A549 (cell line): ENCODE data around the gene PARD6G. TPM values are rescaled to one million over a fixed set of nuclear protein-coding genes. Genes with fewer than 3 reads are reported as not detected.
A peak's percentile ranks its signal among the peaks of the same experiment; 100 is the strongest.

Experiments used
- ATAC-seq, 2 experiments: fragments of 200-7000 bp in 1 of 2; fragments of >200 bp in 1 of 2; cut with Nextera tagmentation in 1 of 2; cut with Tn5 transposase in 1 of 2; 3 replicates each; pipeline versions ENCODE4 v1.8.0 to v1.9.1; 2018 to 2020; ENCODE audit warnings: mild to moderate bottlenecking in 1 of 2, moderate library complexity in 1 of 2
- CTCF ChIA-PET: fragments of 300-600 bp; sonication (Branson Sonifier 250); formaldehyde crosslinking; extraction: SDS; loops from one replicate; lab custom pipeline; 2021; ENCODE audit warnings: antibody characterized with exemption, inconsistent platforms; lab: Yijun Ruan, JAX
- POLR2A ChIA-PET: fragments of 350-600 bp; formaldehyde crosslinking; extraction: SDS; loops from one replicate; lab custom pipeline; 2021; ENCODE audit warnings: antibody characterized with exemption, inconsistent platforms; lab: Yijun Ruan, JAX
- DNase-seq, 2 experiments: peaks; one replicate each; pipeline versions ENCODE4 v3.0.0 to v3.0.0-alpha.2; 2011 to 2016; ENCODE audit warnings: low read depth in 1 of 2, low spot score in 1 of 2
- FAIRE-seq: peaks from 2 replicates; lab custom pipeline; 2011; peaks lifted over from hg19 to GRCh38; lab: Jason Lieb, UNC
- H3K27ac ChIP-seq, 2 experiments: fragments of >200 bp; sonication (Bioruptor Twin); formaldehyde crosslinking; 3 replicates each; pipeline ENCODE4 v1.5.1; 2016 to 2017
- H3K4me1 ChIP-seq: fragments of >200 bp; sonication (Bioruptor Twin); formaldehyde crosslinking; 3 replicates; pipeline ENCODE4 v1.6.1; 2016
- H3K4me2 ChIP-seq: fragments of >200 bp; sonication (Bioruptor Twin); formaldehyde crosslinking; 3 replicates; pipeline ENCODE4 v1.6.1; 2016
- H3K4me3 ChIP-seq: fragments of >200 bp; sonication (Bioruptor Twin); formaldehyde crosslinking; 3 replicates; pipeline ENCODE4 v1.5.1; 2016
- H3K9me3 ChIP-seq: fragments of >200 bp; sonication (Bioruptor Twin); formaldehyde crosslinking; 3 replicates; pipeline ENCODE4 v1.6.1; 2016
- CHD4 ChIP-seq: fragments of 200-600 bp; sonication (generic); IDR thresholded peaks from 2 replicates; pipeline ENCODE4 v1.6.1; 2016; ENCODE audit warnings: antibody characterized with exemption, mild to moderate bottlenecking, borderline replicate concordance
- EHMT2 ChIP-seq: fragments of 200-600 bp; sonication (generic); IDR thresholded peaks from 2 replicates; pipeline ENCODE4 v1.6.1; 2016; ENCODE audit warnings: antibody characterized with exemption, low read depth, mild to moderate bottlenecking, moderate library complexity
- EP300 ChIP-seq, 2 experiments: fragments of >200 bp; sonication (Bioruptor Twin); formaldehyde crosslinking; IDR thresholded peaks; 2 replicates in 1 of 2; 3 replicates in 1 of 2; pipeline ENCODE4 v1.6.1; 2016 to 2017
- ESRRA ChIP-seq: fragments of 150-350 bp; IDR thresholded peaks from 2 replicates; pipeline ENCODE4 v1.6.1; 2014; ENCODE audit warnings: mild to moderate bottlenecking, low read length, borderline replicate concordance
- FOSL2 ChIP-seq, 2 experiments: fragments of 450-650 bp in 1 of 2; fragments of >200 bp in 1 of 2; sonication (Bioruptor Twin) in 1 of 2; formaldehyde crosslinking; IDR thresholded peaks; 2 replicates each; pipeline versions ENCODE4 v1.5.0 to v1.6.1; 2016 to 2020; ENCODE audit warnings: mild to moderate bottlenecking in 1 of 2, moderate library complexity in 1 of 2
- FOXS1 ChIP-seq: fragments of 250-450 bp; sonication (Bioruptor Pico); IDR thresholded peaks from 2 replicates; pipeline ENCODE4 v1.5.0; 2020; ENCODE audit warnings: mild to moderate bottlenecking, moderate library complexity
- HDAC2 ChIP-seq: fragments of 200-600 bp; sonication (generic); IDR thresholded peaks from 2 replicates; pipeline ENCODE4 v1.6.1; 2016
- HEYL ChIP-seq: fragments of 250-450 bp; sonication (Bioruptor Pico); IDR thresholded peaks from 2 replicates; pipeline ENCODE4 v1.8.0; 2021; ENCODE audit warnings: mild to moderate bottlenecking, moderate library complexity
- JUN ChIP-seq, 2 experiments: fragments of >200 bp; sonication (Bioruptor Twin); formaldehyde crosslinking; IDR thresholded peaks; 2 replicates in 1 of 2; 3 replicates in 1 of 2; pipeline ENCODE4 v1.6.1; 2016 to 2017
- JUNB ChIP-seq: fragments of >200 bp; sonication (Bioruptor Twin); formaldehyde crosslinking; IDR thresholded peaks from 2 replicates; pipeline ENCODE4 v1.6.1; 2016
- KDM5A ChIP-seq: fragments of 200-600 bp; sonication (generic); IDR thresholded peaks from 2 replicates; pipeline ENCODE4 v1.6.1; 2016; ENCODE audit warnings: antibody characterized with exemption, mild to moderate bottlenecking
- MAZ ChIP-seq: fragments of 150-350 bp; IDR thresholded peaks from 2 replicates; pipeline ENCODE4 v1.6.1; 2014; ENCODE audit warnings: antibody characterized with exemption, low read depth, low read length, borderline replicate concordance
- POLR2A ChIP-seq: IDR thresholded peaks from 2 replicates; pipeline ENCODE4 v1.6.1; 2012; ENCODE audit warnings: mild to moderate bottlenecking, low read length
- POLR2AphosphoS2 ChIP-seq: conservative IDR thresholded peaks from 2 replicates; pipeline ENCODE4 v1.6.1; 2012; ENCODE audit warnings: low read length, improper control_type of control experiment, inconsistent platforms
- RAD21 ChIP-seq, 2 experiments: fragments of >200 bp in 1 of 2; sonication (Bioruptor Twin) in 1 of 2; formaldehyde crosslinking in 1 of 2; IDR thresholded peaks in 1 of 2; conservative IDR thresholded peaks in 1 of 2; 2 replicates in 1 of 2; 3 replicates in 1 of 2; pipeline ENCODE4 v1.6.1; 2012 to 2018; ENCODE audit warnings: inconsistent platforms in 1 of 2
- SMC3 ChIP-seq: fragments of >200 bp; sonication (Bioruptor Twin); formaldehyde crosslinking; IDR thresholded peaks from 3 replicates; pipeline ENCODE4 v1.6.1; 2018; ENCODE audit warnings: inconsistent platforms
- TFCP2L1 ChIP-seq: fragments of 250-450 bp; sonication (Bioruptor Pico); IDR thresholded peaks from 2 replicates; pipeline ENCODE4 v1.5.0; 2021; ENCODE audit warnings: mild to moderate bottlenecking
- ZFP36 ChIP-seq: fragments of 450-650 bp; IDR thresholded peaks from 2 replicates; pipeline ENCODE4 v1.6.1; 2014; ENCODE audit warnings: borderline replicate concordance; ENCODE audit not compliant: partially characterized antibody
- WGBS: methylation state at CpG from one replicate; pipeline ENCODE4 v1.1.6; 2017; ENCODE audit errors: missing lambda C conversion rate; 5-methylcytosine and 5-hydroxymethylcytosine counted together
- polyA plus RNA-seq, 4 experiments: library from polyadenylated mRNA; depleted of rRNA in 3 of 4; stranded (reverse); fragments of >200 nt; fragmentation: RNase III in 1 of 4; extraction: RNeasy Plus Mini Kit Qiagen cat#74134 plus additional on column Dnase treatment in 1 of 4; gene quantifications; 2 replicates in 3 of 4; 3 replicates in 1 of 4; pipeline ENCODE4 v1.2.3, GENCODE V29; 2011 to 2017
- TF ChIP-seq, protein P1 (sequence below): fragments of >200 bp; sonication (Bioruptor Twin); formaldehyde crosslinking; IDR thresholded peaks from 3 replicates; pipeline ENCODE4 v1.6.1; 2016
- TF ChIP-seq, protein P2 (sequence below): IDR thresholded peaks from 2 replicates; pipeline ENCODE4 v1.6.1; 2012
- TF ChIP-seq, protein P3 (sequence below): fragments of >200 bp; sonication (Bioruptor Twin); formaldehyde crosslinking; IDR thresholded peaks from 3 replicates; pipeline ENCODE4 v1.5.1; 2016

PARD6G gene
- polyA plus RNA-seq, 2 of the 4 experiments (the other 2 are of a cell fraction), result 1.6 to 2.3 TPM

GRCh38 chr18:80135136-80135535, 112.2 kb downstream of the PARD6G start:
- Histone ChIP-seq H3K4me2 (no peak overlapping the region), H3K9me3 (no peaks in the 10 kb centered on the region), H3K4me3 (no peak overlapping the region), H3K4me1 (no peaks in the 10 kb centered on the region), H3K27ac (no peak overlapping the region)
- ChIA-PET CTCF (no interaction called here), POLR2A (no interaction called here)
- 90% methylated on average over 1 of the region's 1 CpG for WGBS
- DNase-seq, result no peak
- no peak for ATAC-seq
- TF ChIP-seq HEYL (CRISPR knock-in tag), result no peak
- TF ChIP-seq EP300 (IDR thresholded peaks at IDR 0.05), result no peak
- no peak for TF ChIP-seq POLR2A
- no peak for TF ChIP-seq FOSL2 (IDR thresholded peaks at IDR 0.05)
- TF ChIP-seq FOSL2 (CRISPR knock-in tag; IDR thresholded peaks at IDR 0.05), result no peak
- TF ChIP-seq, protein P1, sequence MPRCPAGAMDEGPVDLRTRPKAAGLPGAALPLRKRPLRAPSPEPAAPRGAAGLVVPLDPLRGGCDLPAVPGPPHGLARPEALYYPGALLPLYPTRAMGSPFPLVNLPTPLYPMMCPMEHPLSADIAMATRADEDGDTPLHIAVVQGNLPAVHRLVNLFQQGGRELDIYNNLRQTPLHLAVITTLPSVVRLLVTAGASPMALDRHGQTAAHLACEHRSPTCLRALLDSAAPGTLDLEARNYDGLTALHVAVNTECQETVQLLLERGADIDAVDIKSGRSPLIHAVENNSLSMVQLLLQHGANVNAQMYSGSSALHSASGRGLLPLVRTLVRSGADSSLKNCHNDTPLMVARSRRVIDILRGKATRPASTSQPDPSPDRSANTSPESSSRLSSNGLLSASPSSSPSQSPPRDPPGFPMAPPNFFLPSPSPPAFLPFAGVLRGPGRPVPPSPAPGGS, result no peak
- TF ChIP-seq, protein P2, sequence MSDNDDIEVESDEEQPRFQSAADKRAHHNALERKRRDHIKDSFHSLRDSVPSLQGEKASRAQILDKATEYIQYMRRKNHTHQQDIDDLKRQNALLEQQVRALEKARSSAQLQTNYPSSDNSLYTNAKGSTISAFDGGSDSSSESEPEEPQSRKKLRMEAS, result no peak
- TF ChIP-seq MAZ, result no peak
- no peak for TF ChIP-seq JUN (IDR thresholded peaks at IDR 0.05)
- TF ChIP-seq FOXS1 (CRISPR knock-in tag), result no peak
- no peak for FAIRE-seq

DNA sequence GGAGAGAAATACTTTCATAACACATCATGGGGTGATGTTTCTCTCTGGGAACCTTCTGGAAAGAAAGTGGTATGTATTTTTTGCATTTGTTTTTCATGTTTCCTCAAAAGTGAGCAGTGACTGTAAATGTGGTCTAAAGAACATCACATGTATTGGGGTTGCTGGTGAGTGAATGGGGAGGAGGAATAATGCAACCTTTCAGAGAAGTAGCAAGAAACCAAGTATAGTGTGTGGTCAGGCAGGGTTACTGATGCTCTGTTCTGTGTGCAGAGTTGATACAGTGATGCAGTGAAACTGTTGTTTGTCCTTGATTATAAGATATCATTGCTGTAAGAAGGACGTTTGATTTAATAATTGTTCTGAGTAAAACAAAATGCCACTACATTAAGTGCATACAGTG, 114.2 kb downstream of the PARD6G start:
- no peaks in the 10 kb centered on the region for H3K4me1 ChIP-seq
- TF ChIP-seq KDM5A, result no peak
- no peak for TF ChIP-seq POLR2AphosphoS2
- TF ChIP-seq ZFP36, result no peak
- no peak for TF ChIP-seq SMC3
- no peak for TF ChIP-seq CHD4
- no peak for TF ChIP-seq HDAC2
- TF ChIP-seq JUN (IDR thresholded peaks at IDR 0.05), result no peak
- TF ChIP-seq TFCP2L1 (CRISPR knock-in tag), result no peak
- TF ChIP-seq, protein P3, sequence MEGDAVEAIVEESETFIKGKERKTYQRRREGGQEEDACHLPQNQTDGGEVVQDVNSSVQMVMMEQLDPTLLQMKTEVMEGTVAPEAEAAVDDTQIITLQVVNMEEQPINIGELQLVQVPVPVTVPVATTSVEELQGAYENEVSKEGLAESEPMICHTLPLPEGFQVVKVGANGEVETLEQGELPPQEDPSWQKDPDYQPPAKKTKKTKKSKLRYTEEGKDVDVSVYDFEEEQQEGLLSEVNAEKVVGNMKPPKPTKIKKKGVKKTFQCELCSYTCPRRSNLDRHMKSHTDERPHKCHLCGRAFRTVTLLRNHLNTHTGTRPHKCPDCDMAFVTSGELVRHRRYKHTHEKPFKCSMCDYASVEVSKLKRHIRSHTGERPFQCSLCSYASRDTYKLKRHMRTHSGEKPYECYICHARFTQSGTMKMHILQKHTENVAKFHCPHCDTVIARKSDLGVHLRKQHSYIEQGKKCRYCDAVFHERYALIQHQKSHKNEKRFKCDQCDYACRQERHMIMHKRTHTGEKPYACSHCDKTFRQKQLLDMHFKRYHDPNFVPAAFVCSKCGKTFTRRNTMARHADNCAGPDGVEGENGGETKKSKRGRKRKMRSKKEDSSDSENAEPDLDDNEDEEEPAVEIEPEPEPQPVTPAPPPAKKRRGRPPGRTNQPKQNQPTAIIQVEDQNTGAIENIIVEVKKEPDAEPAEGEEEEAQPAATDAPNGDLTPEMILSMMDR, result no peak
- DNase-seq, result no peak
- H3K4me3 ChIP-seq, result no peak overlapping the region
- FAIRE-seq, result no peak
- no peak for ATAC-seq
- POLR2A ChIA-PET, result no interaction called here
- CTCF ChIA-PET, result no interaction called here
- no peaks in the 10 kb centered on the region for H3K9me3 ChIP-seq
- no peak overlapping the region for H3K4me2 ChIP-seq
- H3K27ac ChIP-seq, result no peak overlapping the region
- 87% methylated on average over 1 of the region's 1 CpG for WGBS

DNA sequence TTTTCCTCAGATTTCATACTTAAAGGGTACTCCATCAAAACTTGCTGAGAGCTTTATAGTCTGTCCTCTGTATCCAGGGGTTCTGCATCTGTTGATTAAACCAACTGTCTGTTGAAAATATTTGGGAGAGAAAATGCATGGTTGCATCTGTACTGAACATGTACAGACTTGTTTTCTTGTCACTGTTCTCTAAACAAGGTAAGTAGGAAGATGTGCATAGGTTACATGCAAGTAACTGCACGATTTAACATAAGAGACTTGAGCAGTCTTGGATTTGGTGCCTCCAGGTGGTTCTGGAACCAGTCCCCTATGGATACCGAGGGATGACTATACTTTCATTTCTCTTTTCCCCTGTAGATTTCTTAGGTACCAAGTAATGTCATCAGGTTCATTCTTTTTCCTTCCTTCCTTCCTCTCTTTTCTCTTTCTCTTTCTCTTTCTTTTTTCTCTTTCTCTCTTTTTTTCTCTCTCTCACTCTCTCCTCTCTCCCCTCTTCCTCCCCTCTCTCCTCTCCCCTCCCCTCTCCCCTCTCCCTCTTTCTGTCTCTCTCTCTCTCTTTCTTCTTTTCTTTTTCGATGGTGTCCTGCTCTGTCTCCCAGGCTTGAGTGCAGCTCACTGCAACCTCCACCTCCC, 115.0 kb downstream of the PARD6G start:
- TF ChIP-seq EP300 (IDR thresholded peaks at IDR 0.05), result no peak
- TF ChIP-seq JUN (IDR thresholded peaks at IDR 0.05), result no peak
- TF ChIP-seq ESRRA, result no peak
- no peak for TF ChIP-seq EHMT2
- no peak for TF ChIP-seq HEYL (CRISPR knock-in tag)
- TF ChIP-seq MAZ, result no peak
- no peak for TF ChIP-seq JUNB
- no peak for TF ChIP-seq RAD21 (conservative IDR thresholded peaks at IDR 0.05 in 1 of 2, IDR thresholded peaks at IDR 0.05 in 1 of 2)
- no peak for TF ChIP-seq POLR2A
- POLR2A ChIA-PET, result no interaction called here
- no peaks in the 10 kb centered on the region for H3K4me1 ChIP-seq
- FAIRE-seq (no peak), ATAC-seq (no peak), DNase-seq (no peak)
- no peaks in the 10 kb centered on the region for H3K9me3 ChIP-seq
- H3K4me3 ChIP-seq, result no peak overlapping the region
- CTCF ChIA-PET, result no interaction called here
- WGBS, result 93% methylated on average over 3 of the region's 3 CpGs
- H3K27ac ChIP-seq, result 0 out of 6 replicates have a peak overlapping the region, but pooled peaks of 1 of the 2 experiments have one; percentile 54
- H3K4me2 ChIP-seq, result no peak overlapping the region
